NCI-H2196 treated with DMSO at 0.1 percent for 48 hours (cell line): ENCODE results near the gene PCDHA7.
"Not testable (repeated sequence)": the region's sequence is repeated elsewhere in the genome, so short reads cannot be mapped to it uniquely, and the experiment has no call there.

ENCODE experiments used
- DNase-seq: peaks from one replicate; lab custom pipeline; 2025; ENCODE audit not compliant: unreplicated experiment; lab: John Stamatoyannopoulos, UW

Gene PCDHA7

DNA sequence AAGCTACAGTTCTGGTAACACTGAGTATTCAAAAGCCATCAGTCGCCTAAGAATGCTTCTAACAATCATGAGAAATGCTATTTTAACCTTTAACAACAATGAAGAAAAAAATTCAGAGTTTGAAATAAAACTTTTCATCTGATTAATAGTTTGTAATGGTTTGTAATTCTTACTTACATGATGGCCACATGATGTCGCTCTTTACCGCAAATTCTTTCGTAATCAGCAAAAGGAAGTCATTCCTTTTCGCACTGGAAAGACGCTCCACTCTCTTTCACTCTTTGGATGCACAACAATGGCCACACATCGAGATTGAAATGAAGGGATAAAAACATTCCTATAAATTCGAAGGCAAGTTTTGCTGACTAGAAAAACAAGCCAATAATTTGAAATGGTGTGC lies at the start of gene PCDHA7:
PCDHA7 (plus strand) TSS at position 277 of the 400 bp plus-strand sequence; CDS start at position 392, 115 bp downstream.
- no peak for DNase-seq

- DNase-seq: no peak
Measured at GRCh38 chr5:140785905-140786686, 48.0 kb upstream of the PCDHA7 start, which contains the start of gene PCDHA1. PCDHA1 (plus strand) TSS chr5:140786140.

DNA sequence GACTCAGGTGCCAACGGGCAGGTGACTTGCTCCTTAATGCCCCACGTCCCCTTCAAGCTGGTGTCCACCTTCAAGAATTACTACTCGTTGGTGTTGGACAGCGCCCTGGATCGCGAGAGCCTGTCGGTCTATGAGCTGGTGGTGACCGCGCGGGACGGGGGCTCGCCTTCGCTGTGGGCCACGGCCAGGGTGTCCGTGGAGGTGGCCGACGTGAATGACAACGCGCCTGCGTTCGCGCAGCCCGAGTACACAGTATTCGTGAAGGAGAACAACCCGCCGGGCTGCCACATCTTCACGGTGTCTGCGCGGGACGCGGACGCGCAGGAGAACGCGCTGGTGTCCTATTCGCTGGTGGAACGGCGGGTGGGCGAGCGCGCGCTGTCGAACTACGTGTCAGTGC lies 46.6 kb upstream of the PCDHA7 start:
- DNase-seq: not testable (repeated sequence)

GRCh38 chr5:140787849-140788504 lies 46.1 kb upstream of the PCDHA7 start:
- DNase-seq: not testable (repeated sequence)

- DNase-seq: no peak
Measured at GRCh38 chr5:140791089-140791488, 43.0 kb upstream of the PCDHA7 start.

GRCh38 chr5:140794595-140795258 lies 39.3 kb upstream of the PCDHA7 start, which contains the start of gene PCDHA2:
PCDHA2 (plus strand) TSS chr5:140794852.
- DNase-seq: no peak

GRCh38 chr5:140795259-140795641 lies 38.8 kb upstream of the PCDHA7 start:
- no peak for DNase-seq

DNA sequence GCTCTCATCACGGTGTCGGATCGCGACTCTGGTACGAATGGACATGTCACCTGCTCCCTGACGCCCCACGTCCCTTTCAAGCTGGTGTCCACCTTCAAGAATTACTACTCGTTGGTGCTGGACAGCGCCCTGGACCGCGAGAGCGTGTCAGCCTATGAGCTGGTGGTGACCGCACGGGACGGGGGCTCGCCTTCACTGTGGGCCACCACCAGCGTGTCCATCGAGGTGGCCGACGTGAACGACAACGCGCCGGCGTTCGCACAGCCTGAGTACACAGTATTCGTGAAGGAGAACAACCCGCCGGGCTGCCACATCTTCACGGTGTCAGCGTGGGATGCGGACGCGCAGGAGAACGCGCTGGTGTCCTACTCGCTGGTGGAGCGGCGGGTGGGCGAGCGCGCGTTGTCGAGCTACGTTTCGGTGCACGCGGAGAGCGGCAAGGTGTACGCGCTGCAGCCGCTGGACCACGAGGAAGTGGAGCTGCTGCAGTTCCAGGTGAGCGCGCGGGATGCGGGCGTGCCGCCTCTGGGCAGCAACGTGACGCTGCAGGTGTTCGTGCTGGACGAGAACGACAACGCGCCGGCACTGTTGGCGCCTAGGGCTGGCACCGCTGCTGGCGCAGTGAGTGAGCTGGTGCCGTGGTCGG lies 37.9 kb upstream of the PCDHA7 start:
- DNase-seq: not testable (repeated sequence)

DNA sequence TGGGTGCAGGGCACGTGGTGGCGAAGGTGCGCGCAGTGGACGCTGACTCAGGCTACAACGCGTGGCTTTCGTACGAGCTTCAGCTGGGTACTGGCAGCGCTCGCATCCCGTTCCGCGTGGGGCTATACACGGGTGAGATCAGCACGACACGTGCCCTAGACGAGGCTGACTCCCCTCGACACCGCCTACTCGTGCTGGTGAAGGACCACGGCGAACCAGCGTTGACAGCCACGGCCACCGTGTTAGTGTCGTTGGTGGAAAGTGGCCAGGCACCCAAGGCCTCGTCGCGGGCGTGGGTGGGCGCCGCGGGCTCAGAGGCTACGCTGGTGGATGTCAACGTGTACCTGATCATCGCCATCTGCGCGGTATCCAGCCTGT lies 37.4 kb upstream of the PCDHA7 start:
- DNase-seq: no peak

DNA sequence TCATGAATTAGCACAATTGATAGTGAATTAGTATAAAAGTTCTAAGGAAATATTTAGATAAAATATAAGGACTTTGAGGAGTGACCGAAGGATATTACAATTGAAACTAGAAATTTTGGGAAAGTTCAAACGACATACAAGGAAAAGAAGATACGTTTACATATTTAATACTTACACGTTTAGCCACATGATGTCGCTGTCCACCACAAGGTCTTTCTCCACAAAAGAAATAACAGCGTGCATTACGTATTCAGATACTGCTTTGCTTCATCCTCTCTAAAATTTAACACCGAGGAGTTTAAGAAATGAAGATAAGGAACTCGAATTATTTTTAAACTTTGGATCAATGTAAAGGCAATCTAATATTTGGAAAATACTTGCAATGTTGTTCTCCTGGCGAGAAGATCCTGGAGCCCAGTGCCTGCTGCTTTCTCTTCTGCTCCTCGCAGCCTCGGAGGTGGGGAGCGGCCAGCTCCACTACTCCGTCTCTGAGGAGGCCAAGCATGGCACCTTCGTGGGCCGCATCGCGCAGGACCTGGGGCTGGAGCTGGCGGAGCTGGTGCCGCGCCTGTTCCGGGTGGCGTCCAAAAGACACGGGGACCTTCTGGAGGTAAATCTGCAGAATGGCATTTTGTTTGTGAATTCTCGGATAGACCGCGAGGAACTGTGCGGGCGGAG lies 33.1 kb upstream of the PCDHA7 start, which contains the start of gene PCDHA3:
PCDHA3 (plus strand) TSS at position 242 of the 678 bp plus-strand sequence.
- no peak for DNase-seq

DNA sequence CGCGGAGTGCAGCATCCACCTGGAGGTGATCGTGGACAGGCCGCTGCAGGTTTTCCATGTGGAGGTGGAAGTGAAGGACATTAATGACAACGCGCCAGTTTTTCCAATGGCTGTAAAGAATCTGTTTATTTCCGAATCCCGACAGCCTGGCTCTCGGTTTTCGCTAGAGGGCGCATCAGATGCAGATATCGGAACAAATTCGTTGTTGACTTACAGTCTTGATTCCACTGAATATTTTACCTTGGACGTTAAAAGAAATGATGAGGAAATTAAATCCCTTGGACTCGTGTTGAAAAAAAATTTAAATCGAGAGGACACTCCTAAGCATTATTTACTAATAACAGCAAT lies 32.6 kb upstream of the PCDHA7 start:
- DNase-seq: no peak

DNA sequence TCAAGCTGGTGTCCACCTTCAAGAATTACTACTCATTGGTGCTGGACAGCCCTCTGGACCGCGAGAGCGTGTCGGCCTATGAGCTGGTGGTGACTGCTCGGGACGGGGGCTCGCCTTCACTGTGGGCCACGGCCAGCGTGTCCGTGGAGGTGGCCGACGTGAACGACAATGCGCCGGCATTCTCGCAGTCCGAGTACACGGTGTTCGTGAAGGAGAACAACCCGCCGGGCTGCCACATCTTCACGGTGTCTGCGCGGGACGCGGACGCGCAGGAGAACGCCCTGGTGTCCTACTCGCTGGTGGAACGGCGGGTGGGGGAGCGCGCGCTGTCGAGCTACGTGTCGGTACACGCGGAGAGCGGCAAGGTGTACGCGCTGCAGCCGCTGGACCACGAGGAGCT lies 31.7 kb upstream of the PCDHA7 start:
- DNase-seq: not testable (repeated sequence)

- DNase-seq: no peak
Measured at GRCh38 chr5:140802781-140803271, 31.2 kb upstream of the PCDHA7 start.

DNA sequence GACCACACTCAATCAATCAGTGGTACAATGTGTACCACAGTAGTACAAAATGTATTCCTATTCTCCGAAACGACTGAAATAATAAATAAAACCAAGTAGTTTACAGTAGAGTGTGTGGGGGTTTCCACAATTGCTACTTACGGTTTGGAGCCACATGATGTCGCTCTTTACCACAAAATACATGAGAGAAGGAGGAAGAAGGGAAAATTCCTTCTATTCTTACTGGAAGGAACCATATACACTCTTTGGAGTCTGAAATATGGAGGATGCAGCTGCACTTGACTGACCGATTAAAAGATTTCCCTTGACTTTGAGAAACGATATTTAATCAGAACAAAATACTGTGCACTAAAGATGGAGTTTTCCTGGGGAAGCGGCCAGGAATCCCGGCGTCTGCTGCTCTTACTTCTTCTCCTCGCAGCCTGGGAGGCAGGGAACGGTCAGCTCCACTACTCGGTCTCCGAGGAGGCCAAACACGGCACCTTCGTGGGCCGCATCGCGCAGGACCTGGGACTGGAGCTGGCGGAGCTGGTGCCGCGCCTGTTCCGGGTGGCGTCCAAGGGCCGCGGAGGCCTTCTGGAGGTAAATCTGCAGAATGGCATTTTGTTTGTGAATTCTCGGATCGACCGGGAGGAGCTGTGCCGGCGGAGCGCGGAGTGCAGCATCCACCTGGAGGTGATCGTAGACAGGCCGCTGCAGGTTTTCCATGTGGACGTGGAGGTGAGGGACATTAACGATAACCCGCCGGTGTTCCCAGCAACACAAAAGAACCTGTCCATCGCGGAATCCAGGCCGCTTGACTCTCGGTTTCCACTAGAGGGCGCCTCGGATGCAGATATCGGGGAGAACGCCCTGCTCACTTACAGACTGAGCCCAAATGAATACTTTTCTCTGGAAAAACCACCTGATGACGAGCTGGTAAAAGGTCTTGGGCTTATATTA lies 27.0 kb upstream of the PCDHA7 start, which contains the start of gene PCDHA4:
PCDHA4 (plus strand) TSS at position 235 of the 942 bp plus-strand sequence.
- DNase-seq: no peak

DNA sequence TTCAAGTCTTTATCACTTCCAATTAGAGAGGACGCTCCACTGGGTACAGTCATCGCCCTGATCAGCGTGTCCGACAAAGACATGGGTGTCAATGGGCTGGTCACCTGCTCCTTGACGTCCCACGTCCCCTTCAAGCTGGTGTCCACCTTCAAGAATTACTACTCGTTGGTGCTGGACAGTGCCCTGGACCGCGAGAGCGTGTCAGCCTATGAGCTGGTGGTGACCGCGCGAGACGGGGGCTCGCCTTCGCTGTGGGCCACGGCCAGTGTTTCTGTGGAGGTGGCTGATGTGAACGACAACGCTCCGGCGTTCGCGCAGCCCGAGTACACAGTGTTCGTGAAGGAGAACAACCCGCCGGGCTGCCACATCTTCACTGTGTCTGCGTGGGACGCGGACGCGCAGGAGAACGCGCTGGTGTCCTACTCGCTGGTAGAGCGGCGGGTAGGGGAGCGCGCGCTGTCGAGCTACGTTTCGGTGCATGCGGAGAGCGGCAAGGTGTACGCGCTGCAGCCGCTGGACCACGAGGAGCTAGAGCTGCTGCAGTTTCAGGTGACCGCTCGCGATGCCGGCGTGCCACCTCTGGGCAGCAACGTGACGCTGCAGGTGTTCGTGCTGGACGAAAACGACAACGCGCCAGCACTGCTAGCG lies 25.7 kb upstream of the PCDHA7 start:
- not testable (repeated sequence) for DNase-seq

DNA sequence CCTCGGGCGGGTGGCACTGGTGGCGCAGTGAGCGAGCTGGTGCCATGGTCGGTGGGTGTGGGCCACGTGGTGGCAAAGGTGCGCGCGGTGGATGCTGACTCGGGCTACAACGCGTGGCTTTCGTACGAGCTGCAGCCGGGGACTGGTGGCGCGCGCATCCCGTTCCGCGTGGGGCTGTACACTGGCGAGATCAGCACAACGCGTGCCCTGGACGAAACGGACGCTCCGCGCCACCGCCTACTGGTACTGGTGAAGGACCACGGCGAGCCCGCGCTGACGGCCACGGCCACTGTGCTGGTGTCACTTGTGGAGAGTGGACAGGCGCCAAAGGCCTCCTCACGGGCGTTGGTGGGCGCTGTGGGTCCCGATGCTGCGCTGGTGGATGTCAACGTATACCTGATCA lies 25.2 kb upstream of the PCDHA7 start:
- no peak for DNase-seq

DNA sequence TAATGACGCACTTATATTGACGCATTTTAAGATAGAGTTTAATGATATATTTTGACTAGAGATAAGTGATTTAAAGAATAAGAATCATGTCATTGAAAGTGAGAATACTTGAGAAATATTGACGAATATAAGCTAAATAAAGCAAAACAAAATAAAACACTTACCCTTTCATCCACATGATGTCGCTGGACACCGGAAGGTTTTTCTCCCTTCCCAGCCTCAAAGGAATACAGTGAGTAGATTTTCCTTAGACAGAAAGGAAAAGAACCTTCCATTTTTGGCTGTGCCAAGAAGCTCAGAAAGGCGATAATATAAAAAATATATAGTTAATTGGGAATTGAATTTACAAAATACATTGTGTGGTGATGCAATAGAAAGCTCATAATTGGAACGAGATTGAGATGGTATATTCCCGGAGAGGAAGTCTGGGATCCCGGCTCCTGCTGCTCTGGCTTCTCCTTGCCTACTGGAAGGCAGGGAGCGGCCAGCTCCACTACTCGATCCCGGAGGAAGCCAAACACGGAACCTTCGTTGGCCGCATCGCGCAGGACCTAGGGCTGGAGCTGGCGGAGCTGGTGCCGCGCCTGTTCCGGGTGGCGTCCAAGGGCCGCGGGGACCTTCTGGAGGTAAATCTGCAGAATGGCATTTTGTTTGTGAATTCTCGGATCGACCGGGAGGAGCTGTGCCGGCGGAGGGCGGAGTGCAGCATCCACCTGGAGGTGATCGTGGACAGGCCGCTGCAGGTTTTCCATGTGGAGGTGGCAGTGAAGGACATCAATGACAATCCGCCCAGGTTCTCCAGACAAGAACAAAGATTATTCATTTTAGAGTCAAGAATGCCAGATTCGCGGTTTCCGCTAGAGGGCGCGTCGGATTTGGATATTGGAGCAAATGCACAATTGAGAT lies 12.4 kb upstream of the PCDHA7 start, which contains the start of gene PCDHA5:
PCDHA5 (plus strand) TSS at position 239 of the 906 bp plus-strand sequence.
- no peak for DNase-seq

DNA sequence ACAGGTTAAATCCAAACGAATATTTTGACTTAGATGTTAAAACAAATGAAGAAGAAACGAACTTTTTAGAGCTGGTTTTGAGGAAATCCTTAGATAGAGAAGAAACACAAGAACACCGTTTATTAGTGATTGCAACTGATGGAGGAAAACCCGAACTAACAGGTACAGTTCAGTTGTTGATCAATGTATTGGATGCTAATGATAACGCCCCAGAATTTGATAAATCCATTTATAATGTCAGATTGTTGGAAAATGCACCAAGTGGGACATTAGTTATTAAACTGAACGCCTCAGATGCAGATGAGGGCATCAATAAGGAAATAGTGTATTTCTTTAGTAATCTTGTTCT lies 11.8 kb upstream of the PCDHA7 start:
- no peak for DNase-seq
